ENCODE data around the gene TCF19. TPM values are rescaled to one million over a fixed set of nuclear protein-coding genes. Genes with fewer than 3 reads are reported as not detected.
"Not testable (repeated sequence)": the region's sequence is repeated elsewhere in the genome, so short reads cannot be mapped to it uniquely, and the experiment has no call there.

TCF19 gene
- total and polyA plus RNA-seq, 2 donors (not counting 1 experiment from before 2014, with no cell fraction given) = 7.2 to 8.4 TPM

DNA sequence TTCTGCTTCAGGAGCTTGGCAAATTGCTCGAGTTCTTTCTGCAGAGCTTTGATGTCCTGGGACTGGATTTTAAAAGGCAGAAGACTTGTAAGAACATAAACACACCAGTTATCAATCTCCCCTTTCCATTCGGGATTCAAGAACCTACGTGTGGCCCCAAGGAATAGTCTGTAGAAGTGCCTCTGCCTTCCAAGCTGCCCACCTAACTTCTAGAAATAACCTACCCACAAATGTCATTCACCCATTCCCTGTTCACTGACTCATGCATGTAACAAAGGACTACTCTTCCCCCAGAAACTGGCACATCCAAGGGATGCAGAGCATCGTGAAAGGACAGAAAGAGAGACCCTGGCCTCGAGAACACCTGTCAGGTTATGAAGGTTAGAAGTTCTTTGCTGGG lies 7.6 kb downstream of the TCF19 start:
- DNase-seq (ENCODE audit: low read depth in 2 of 2) = no peak
- Histone ChIP-seq H3K27ac (ENCODE audit: insufficient read depth, low read length) (no peak overlapping the region), H3K9me3 (ENCODE audit: control insufficient read depth, insufficient read depth, low read depth, low read length) (no peaks in the 10 kb centered on the region), H3K4me1 (ENCODE audit: control insufficient read depth, extremely low read depth, insufficient read depth, low read length) (no peaks in the 10 kb centered on the region), H3K27me3 (ENCODE audit: control insufficient read depth, insufficient read depth, low read length) (no peaks in the 10 kb centered on the region), H3K79me2 (ENCODE audit: control insufficient read depth, insufficient read depth, low read length) (peaks cover 2% of the 10 kb centered on the region), H3K9ac (ENCODE audit: insufficient read depth, low read length) (no peak overlapping the region), H3K4me2 (ENCODE audit: extremely low read depth, insufficient read depth, low read length) (no peak overlapping the region), H2AFZ (ENCODE audit: low read length) (no peak overlapping the region), H4K20me1 (ENCODE audit: control insufficient read depth, extremely low read depth, insufficient read depth, low read length) (no peaks in the 10 kb centered on the region), H3K4me3 (replicated peaks in 1 of 4; ENCODE audit: control extremely low read depth in 1 of 4, insufficient read depth in 1 of 4, low read depth in 3 of 4, low read length in 4 of 4) (no peak overlapping the region), H3K36me3 (ENCODE audit: control insufficient read depth, insufficient read depth, low read length) (peaks cover 3% of the 10 kb centered on the region)
- TF ChIP-seq EZH2 (IDR thresholded peaks at IDR 0.05; ENCODE audit: low read length, missing control alignments) = no peak
- TF ChIP-seq, protein P1, sequence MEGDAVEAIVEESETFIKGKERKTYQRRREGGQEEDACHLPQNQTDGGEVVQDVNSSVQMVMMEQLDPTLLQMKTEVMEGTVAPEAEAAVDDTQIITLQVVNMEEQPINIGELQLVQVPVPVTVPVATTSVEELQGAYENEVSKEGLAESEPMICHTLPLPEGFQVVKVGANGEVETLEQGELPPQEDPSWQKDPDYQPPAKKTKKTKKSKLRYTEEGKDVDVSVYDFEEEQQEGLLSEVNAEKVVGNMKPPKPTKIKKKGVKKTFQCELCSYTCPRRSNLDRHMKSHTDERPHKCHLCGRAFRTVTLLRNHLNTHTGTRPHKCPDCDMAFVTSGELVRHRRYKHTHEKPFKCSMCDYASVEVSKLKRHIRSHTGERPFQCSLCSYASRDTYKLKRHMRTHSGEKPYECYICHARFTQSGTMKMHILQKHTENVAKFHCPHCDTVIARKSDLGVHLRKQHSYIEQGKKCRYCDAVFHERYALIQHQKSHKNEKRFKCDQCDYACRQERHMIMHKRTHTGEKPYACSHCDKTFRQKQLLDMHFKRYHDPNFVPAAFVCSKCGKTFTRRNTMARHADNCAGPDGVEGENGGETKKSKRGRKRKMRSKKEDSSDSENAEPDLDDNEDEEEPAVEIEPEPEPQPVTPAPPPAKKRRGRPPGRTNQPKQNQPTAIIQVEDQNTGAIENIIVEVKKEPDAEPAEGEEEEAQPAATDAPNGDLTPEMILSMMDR (conservative IDR thresholded peaks at IDR 0.05 in 1 of 2, IDR thresholded peaks at IDR 0.05 in 1 of 2; ENCODE audit: low read depth in 1 of 2, low read length in 2 of 2) = no peak

- H3K4me3 ChIP-seq (replicated peaks in 1 of 4; ENCODE audit: control extremely low read depth in 1 of 4, insufficient read depth in 1 of 4, low read depth in 3 of 4, low read length in 4 of 4) = no peak overlapping the region
- H3K4me2 ChIP-seq (ENCODE audit: extremely low read depth, insufficient read depth, low read length) = no peak overlapping the region
- no peak overlapping the region for H2AFZ ChIP-seq (ENCODE audit: low read length)
- no peak for DNase-seq (ENCODE audit: low read depth in 2 of 2)
- H3K27me3 ChIP-seq (ENCODE audit: control insufficient read depth, insufficient read depth, low read length) = no peaks in the 10 kb centered on the region
- H3K9ac ChIP-seq (ENCODE audit: insufficient read depth, low read length) = no peak overlapping the region
- H3K4me1 ChIP-seq (ENCODE audit: control insufficient read depth, extremely low read depth, insufficient read depth, low read length) = no peaks in the 10 kb centered on the region
- no peaks in the 10 kb centered on the region for H3K36me3 ChIP-seq (ENCODE audit: control insufficient read depth, insufficient read depth, low read length)
- H3K79me2 ChIP-seq (ENCODE audit: control insufficient read depth, insufficient read depth, low read length) = no peaks in the 10 kb centered on the region
- H3K27ac ChIP-seq (ENCODE audit: insufficient read depth, low read length) = no peak overlapping the region
- TF ChIP-seq, protein P1 (conservative IDR thresholded peaks at IDR 0.05 in 1 of 2, IDR thresholded peaks at IDR 0.05 in 1 of 2; ENCODE audit: low read depth in 1 of 2, low read length in 2 of 2) = no peak
- TF ChIP-seq EZH2 (IDR thresholded peaks at IDR 0.05; ENCODE audit: low read length, missing control alignments) = no peak
- H3K9me3 ChIP-seq (ENCODE audit: control insufficient read depth, insufficient read depth, low read depth, low read length) = no peaks in the 10 kb centered on the region
- H4K20me1 ChIP-seq (ENCODE audit: control insufficient read depth, extremely low read depth, insufficient read depth, low read length) = no peaks in the 10 kb centered on the region
Measured at GRCh38 chr6:31168606-31169005, 10.2 kb downstream of the TCF19 start.

DNA sequence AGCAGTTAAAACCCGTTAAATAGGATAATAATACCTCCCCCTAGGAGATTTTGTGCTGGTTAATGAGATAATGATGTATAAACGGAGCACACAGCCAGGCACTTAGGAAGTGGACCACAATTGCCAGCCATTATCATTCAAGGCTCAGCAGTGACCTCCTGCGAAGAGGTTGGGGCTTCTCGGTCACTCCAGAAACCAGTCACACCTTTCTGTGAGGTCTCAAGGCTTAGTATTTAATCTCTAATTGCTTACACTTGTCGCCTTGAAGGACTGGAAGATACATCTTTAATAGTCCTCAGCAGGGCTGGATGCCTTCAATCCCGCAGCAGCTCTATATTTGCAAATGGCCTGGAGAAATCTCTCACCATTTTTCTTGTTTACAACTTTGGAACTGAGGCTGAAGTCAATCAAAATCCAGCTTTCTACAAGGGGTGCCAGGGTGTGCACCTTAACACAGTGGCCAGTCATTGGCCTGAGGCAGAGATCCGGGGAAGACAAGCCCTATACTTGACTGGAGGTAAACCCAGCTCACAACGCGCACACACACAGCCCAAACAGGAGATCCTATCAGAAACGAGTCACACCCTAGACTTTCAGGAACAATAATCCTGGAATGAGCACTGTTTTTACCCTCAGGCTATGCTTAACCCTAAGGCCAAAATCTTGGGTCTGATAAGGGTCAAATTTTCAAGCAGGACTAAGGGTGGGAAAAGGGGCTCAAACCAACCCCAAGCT lies 10.9 kb downstream of the TCF19 start:
- H3K9me3 ChIP-seq (ENCODE audit: control insufficient read depth, insufficient read depth, low read depth, low read length) = no peaks in the 10 kb centered on the region
- no peak overlapping the region for H3K9ac ChIP-seq (ENCODE audit: insufficient read depth, low read length)
- TF ChIP-seq EZH2 (IDR thresholded peaks at IDR 0.05; ENCODE audit: low read length, missing control alignments) = no peak
- TF ChIP-seq, protein P1 (conservative IDR thresholded peaks at IDR 0.05 in 1 of 2, IDR thresholded peaks at IDR 0.05 in 1 of 2; ENCODE audit: low read depth in 1 of 2, low read length in 2 of 2) = no peak
- no peak overlapping the region for H2AFZ ChIP-seq (ENCODE audit: low read length)
- H3K4me1 ChIP-seq (ENCODE audit: control insufficient read depth, extremely low read depth, insufficient read depth, low read length) = no peaks in the 10 kb centered on the region
- no peaks in the 10 kb centered on the region for H3K79me2 ChIP-seq (ENCODE audit: control insufficient read depth, insufficient read depth, low read length)
- H3K4me3 ChIP-seq (replicated peaks in 1 of 4; ENCODE audit: control extremely low read depth in 1 of 4, insufficient read depth in 1 of 4, low read depth in 3 of 4, low read length in 4 of 4) = no peak overlapping the region
- no peaks in the 10 kb centered on the region for H4K20me1 ChIP-seq (ENCODE audit: control insufficient read depth, extremely low read depth, insufficient read depth, low read length)
- no peak overlapping the region for H3K4me2 ChIP-seq (ENCODE audit: extremely low read depth, insufficient read depth, low read length)
- H3K36me3 ChIP-seq (ENCODE audit: control insufficient read depth, insufficient read depth, low read length) = no peaks in the 10 kb centered on the region
- no peaks in the 10 kb centered on the region for H3K27me3 ChIP-seq (ENCODE audit: control insufficient read depth, insufficient read depth, low read length)
- no peak for DNase-seq (ENCODE audit: low read depth in 2 of 2)
- no peak overlapping the region for H3K27ac ChIP-seq (ENCODE audit: insufficient read depth, low read length)

GRCh38 chr6:31169858-31170599 lies 11.6 kb downstream of the TCF19 start:
- not testable (repeated sequence) for H3K9ac ChIP-seq (ENCODE audit: insufficient read depth, low read length); H3K79me2 ChIP-seq (ENCODE audit: control insufficient read depth, insufficient read depth, low read length); H3K36me3 ChIP-seq (ENCODE audit: control insufficient read depth, insufficient read depth, low read length); H3K27ac ChIP-seq (ENCODE audit: insufficient read depth, low read length); H3K9me3 ChIP-seq (ENCODE audit: control insufficient read depth, insufficient read depth, low read depth, low read length); H3K4me2 ChIP-seq (ENCODE audit: extremely low read depth, insufficient read depth, low read length); H4K20me1 ChIP-seq (ENCODE audit: control insufficient read depth, extremely low read depth, insufficient read depth, low read length); H3K27me3 ChIP-seq (ENCODE audit: control insufficient read depth, insufficient read depth, low read length); H3K4me3 ChIP-seq (replicated peaks in 1 of 4; ENCODE audit: control extremely low read depth in 1 of 4, insufficient read depth in 1 of 4, low read depth in 3 of 4, low read length in 4 of 4); H3K4me1 ChIP-seq (ENCODE audit: control insufficient read depth, extremely low read depth, insufficient read depth, low read length); H2AFZ ChIP-seq (ENCODE audit: low read length); DNase-seq (ENCODE audit: low read depth in 2 of 2)

Measured in fibroblast of lung (primary cell).